NCI-H2227 (cell line): ENCODE measurements around the gene DCTN2.

Experiments
- DNase-seq: peaks from one replicate; lab custom pipeline; 2025; ENCODE audit not compliant: unreplicated experiment; lab: John Stamatoyannopoulos, UW

DCTN2 gene

DNA sequence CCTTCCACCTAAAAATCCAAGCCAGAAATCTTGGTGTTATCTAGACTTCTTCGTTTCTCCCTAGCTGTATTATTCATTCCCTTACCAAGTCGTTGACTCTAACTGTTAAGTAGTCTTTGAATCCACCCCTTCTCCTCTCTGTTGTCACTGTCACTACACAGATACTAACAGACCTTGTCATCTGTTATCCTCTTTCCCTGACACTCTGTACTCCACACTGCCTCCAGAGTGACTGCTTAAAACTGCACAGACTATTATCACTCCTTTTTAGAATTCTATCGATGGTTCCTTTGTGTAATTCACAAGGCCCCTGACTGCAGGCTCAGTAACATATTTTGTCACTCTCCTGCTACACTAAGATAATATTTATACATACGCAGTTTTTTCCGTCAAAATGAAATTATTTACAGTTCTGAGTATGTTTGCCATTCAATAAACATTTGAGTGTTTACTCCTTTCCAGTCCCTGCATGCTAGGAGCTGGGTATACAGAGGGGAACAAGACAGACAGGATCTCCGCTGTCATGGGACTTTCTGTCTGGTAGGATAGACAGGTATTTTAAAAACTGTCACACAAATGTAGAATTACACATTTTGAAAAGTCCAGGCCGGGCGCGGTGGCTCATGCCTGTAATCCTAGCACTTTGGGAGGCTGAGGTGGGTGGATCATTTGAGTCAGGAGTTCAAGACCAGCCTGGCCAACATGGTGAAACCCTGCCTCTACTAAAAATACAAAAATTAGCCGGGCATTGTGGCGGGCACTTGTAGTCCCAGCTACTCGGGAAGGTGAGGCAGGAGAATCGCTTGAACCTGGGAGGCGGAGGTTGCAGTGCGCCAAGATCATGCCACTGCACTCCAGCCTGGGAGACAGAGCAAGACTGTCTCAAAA, 55.4 kb downstream of the DCTN2 start:
- peak; percentile 6 for DNase-seq

DNA sequence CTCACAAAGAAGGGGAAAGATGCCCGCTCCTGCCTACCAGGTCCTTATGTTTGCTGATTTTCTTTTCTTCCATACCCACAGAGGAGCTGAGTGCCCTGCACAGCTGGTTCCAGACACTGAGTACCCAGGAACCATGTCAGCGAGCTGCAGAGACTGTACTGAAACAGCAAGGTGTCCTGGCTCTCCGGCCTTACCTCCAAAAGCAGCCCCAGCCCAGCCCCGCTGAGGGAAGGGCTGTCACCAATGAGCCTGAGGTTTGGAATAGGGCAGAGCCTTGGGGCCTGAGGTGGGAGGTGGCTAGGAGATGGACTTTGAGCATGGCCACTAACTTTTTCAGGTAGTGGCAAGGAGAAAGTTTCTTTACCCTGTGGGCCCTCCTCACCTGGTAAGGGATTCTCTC, 56.9 kb downstream of the DCTN2 start:
- DNase-seq, result no peak

DNA sequence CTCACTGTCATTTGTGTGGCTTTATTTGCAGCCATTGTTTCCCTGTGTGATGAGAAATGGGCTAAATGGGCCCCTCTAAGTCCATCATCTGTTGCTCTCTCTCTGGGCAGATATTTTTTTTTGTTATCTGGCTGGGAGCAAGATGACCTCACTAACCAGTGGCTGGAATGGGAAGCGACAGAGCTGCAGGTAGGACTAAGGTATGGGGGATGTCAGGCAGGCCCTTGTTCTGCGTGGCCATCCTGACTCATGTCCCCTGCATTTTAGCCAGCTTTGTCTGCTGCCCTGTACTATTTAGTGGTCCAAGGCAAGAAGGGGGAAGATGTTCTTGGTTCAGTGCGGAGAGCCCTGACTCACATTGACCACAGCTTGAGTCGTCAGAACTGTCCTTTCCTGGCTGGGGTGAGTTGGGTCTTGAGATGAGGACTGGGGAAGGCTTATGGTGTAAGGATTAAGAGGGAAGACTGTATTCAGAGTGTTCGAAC, 57.8 kb downstream of the DCTN2 start:
- no peak for DNase-seq

- DNase-seq, result no peak
Measured at GRCh38 chr12:57488402-57489156, 58.4 kb downstream of the DCTN2 start.

- DNase-seq, result peak; percentile 93
Measured at GRCh38 chr12:57487597-57488401, 59.2 kb downstream of the DCTN2 start, which contains the start of gene MARS1. Gene MARS1 (plus strand): TSS chr12:57488068. CDS start chr12:57488091, 23 bp downstream.

DNA sequence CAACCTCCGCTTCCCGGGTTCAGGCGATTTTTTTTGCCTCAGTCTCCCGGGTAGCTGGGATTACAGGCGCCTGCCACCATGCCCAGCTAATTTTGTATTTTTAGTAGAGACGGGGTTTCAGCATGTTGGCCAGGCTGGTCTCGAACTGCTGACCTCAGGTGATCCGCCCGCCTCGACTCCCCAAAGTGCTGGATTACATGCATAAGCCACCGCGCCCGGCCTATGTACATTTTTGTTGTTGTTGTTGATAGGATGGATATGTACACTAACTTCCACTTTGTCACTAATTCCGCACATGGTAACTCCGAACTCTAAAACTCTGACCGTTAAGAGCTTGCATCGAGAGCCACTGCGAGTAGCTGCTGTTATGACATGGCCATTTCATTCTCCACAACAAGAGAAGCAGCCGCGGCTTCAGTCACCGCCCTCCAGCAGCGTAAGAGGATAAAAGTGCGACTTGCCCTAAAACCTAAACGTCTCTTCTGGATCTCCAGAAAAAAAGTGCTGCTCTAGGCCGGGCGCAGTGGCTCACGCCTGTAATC, 59.9 kb downstream of the DCTN2 start:
- no peak for DNase-seq

- no peak for DNase-seq
Measured at GRCh38 chr12:57485695-57486094, 61.3 kb downstream of the DCTN2 start.

- no peak for DNase-seq
Measured at GRCh38 chr12:57483466-57483865, 63.5 kb downstream of the DCTN2 start.

GRCh38 chr12:57481671-57482070, 65.3 kb downstream of the DCTN2 start:
- no peak for DNase-seq
